ENCODE results near the gene DPYSL5.
"Not testable (repeated sequence)": the region's sequence is repeated elsewhere in the genome, so short reads cannot be mapped to it uniquely, and the experiment has no call there.

The DPYSL5 gene

DNA sequence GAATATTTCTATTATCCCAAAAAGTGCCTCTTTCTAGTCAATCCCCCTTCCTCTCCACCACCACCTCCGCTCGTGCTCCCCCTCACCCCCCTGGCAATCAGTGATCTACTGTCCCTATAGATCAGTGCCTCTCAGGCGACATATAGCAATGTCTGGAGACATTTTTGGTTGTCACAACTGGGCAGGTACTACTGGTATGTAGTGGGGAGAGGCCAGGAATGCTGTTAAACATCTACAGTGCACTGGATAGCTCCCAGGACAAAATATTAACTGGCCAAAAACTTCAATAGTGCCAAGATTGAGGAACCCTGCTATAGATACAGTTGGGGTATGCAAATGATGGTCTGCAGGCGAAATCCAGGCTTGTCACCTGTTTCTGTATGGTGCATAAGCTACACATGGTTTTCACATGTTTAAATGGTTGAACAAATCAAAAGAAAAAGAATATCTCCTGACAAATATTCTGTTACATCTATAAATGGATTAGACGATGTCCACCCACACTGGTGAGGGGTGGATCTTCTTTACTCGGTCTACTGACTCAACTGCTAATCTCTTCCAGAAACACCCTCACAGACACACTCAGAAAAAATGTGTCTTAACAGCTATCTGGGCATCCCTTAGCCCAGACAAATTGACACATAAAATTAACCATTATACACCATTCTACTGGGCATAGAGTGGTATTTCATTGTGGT is 25.5 kb downstream of the DPYSL5 start:
- H3K27ac ChIP-seq = no peak overlapping the region
- no peak for DNase-seq (ENCODE audit: low read depth, low spot score)

- no peak for DNase-seq (ENCODE audit: low read depth, low spot score)
- no peak overlapping the region for H3K27ac ChIP-seq
These were observed 26.6 kb downstream of the DPYSL5 start for GRCh38 chr2:26874514-26874913.

DNA sequence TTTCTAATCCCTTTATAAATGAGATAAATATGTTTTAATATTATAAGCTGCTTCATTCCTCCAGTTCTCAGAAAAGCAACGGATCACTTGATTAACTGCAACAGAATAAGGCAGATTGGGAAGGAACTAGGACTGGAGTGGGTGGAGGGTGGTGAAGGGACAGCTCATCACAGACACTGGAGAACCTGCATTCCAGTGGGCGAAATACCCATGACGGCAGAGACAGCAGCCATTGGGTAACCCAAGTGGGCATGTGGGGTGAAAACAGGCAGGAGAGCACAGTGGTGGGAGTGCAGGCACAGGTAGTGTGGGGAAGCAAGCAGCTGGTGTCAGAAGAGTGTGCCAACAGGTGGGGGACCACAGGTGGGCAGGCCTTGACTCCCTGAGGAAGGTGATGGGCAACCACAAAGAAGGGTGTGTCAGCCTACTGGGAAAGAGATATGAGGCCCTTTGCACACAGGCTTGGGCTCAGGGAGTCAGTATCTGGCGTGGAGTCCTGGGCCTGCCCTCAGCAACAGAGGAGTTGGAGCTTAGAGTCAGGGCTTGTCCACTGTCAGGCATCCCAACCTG is 27.2 kb downstream of the DPYSL5 start:
- no peak for DNase-seq (ENCODE audit: low read depth, low spot score)

DNA sequence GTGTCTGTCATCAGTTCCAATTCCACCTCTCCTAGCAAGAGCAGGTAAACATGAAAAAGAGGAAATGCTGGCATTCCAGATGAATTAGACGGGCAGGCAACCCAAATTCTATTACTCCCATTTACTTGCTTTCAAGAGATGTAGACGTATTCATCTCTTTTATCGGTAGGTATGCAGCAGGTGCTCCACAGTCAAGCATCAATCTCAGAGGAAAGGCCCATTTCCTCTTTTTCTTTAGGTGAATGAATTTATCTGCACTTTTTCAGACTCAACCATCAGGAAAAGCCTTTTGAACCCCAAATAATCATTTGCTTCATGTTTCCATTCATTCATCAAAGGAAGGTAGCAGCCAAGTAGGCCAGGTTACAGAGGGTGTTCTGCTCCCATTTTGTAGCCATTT is 27.9 kb downstream of the DPYSL5 start:
- H3K27ac ChIP-seq = no peak overlapping the region
- no peak for DNase-seq (ENCODE audit: low read depth, low spot score)

More for the DNA sequence above, 27.2 kb downstream of the DPYSL5 start:
- no peak overlapping the region for H3K27ac ChIP-seq

GRCh38 chr2:26876260-26876659 is 28.3 kb downstream of the DPYSL5 start:
- DNase-seq (ENCODE audit: low read depth, low spot score) = no peak
- H3K27ac ChIP-seq = no peak overlapping the region

- DNase-seq (ENCODE audit: low read depth, low spot score) = no peak
These were observed 29.3 kb downstream of the DPYSL5 start for GRCh38 chr2:26877276-26877675.

GRCh38 chr2:26880161-26880560 is 32.2 kb downstream of the DPYSL5 start:
- DNase-seq (ENCODE audit: low read depth, low spot score) = no peak
- no peak overlapping the region for H3K27ac ChIP-seq

More at GRCh38 chr2:26877276-26877675, 29.3 kb downstream of the DPYSL5 start:
- no peak overlapping the region for H3K27ac ChIP-seq

GRCh38 chr2:26880910-26881435 is 33.0 kb downstream of the DPYSL5 start:
- DNase-seq (ENCODE audit: low read depth, low spot score) = no peak
- H3K27ac ChIP-seq = no peak overlapping the region

DNA sequence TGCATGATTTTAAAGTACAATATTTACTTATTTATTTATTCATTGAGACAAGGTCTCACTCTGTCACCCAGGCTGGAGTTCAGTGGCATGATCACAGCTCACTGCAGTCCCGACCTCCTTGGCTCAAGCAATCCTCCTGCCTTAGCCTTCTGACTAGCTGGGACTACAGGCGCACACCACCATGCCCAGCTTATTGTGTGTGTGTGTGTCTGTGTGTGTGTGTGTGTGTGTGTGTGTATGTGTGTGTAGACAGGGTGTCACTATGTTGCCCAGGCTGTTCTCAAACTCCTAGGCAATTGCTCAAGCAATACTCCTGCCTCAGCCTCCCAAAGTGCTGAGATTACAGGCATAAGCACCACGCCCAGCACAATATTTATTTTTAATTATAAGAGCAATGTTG is 34.3 kb downstream of the DPYSL5 start:
- not testable (repeated sequence) for DNase-seq (ENCODE audit: low read depth, low spot score); H3K27ac ChIP-seq

GRCh38 chr2:26883956-26884355 is 36.0 kb downstream of the DPYSL5 start:
- DNase-seq (ENCODE audit: low read depth, low spot score) = no peak
- H3K27ac ChIP-seq = no peak overlapping the region

GRCh38 chr2:26884486-26884885 is 36.6 kb downstream of the DPYSL5 start:
- H3K27ac ChIP-seq = no peak overlapping the region
- DNase-seq (ENCODE audit: low read depth, low spot score) = no peak

DNA sequence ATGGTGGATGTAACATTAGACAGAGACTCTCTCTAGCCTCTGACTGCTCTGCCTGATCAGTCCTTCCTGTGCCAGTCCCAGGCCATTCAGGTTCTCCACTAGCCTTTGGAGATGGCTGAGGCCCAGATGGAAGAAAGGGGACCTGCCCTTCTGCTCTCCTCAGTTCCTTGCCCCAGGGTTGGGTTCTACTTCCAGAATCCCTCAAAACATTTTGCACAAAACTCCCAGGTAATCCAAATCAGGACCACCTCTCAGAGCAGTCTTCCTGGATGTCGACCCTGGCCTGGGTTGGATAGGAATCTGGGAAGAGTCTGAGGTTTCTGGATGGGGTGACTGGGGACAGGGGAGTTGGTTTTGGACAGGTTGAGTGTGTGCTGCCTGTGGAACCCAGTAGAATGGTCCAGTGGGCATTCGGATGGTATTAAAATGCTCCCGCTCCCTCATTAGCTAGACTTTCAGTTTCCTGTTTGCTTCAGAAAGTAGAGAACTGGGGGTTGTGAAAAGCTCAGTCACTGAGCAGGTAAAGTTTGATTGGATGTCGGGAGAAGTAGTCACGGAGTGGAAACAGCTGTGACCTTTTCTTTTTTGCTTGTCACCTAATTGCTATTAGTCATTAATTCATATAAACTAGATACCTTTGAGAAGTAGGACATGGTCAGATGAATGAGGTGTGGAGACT is 37.9 kb downstream of the DPYSL5 start:
- DNase-seq (ENCODE audit: low read depth, low spot score) = no peak
- no peak overlapping the region for H3K27ac ChIP-seq

DNA sequence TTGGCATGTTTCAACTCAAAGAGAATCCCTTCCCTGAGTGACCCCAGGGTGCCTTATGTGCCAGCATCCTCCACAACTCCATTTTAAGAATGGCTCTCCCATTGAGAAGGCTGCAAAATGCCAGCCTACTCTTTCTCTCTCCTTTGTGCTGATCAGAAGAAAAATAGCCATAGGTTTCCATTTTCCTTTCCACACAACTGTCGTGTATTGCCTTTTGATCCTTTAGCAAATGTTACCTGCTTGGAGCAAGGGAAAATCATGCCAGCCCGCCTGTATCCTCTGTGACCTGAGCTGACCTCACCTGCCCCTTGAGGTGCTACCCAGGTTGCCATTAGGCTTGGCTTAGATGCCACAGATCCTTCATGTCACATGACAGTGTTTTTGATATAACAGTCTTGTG is 38.8 kb downstream of the DPYSL5 start:
- H3K27ac ChIP-seq = no peak overlapping the region
- DNase-seq (ENCODE audit: low read depth, low spot score) = no peak

- H3K27ac ChIP-seq = no peak overlapping the region
- no peak for DNase-seq (ENCODE audit: low read depth, low spot score)
These were observed 39.2 kb downstream of the DPYSL5 start for GRCh38 chr2:26887151-26887550.

- no peak for DNase-seq (ENCODE audit: low read depth, low spot score)
- no peak overlapping the region for H3K27ac ChIP-seq
These were observed 41.9 kb downstream of the DPYSL5 start for GRCh38 chr2:26889796-26890195.

- no peak for DNase-seq (ENCODE audit: low read depth, low spot score)
- H3K27ac ChIP-seq = no peak overlapping the region
These were observed 42.5 kb downstream of the DPYSL5 start for GRCh38 chr2:26890341-26891000.

DNA sequence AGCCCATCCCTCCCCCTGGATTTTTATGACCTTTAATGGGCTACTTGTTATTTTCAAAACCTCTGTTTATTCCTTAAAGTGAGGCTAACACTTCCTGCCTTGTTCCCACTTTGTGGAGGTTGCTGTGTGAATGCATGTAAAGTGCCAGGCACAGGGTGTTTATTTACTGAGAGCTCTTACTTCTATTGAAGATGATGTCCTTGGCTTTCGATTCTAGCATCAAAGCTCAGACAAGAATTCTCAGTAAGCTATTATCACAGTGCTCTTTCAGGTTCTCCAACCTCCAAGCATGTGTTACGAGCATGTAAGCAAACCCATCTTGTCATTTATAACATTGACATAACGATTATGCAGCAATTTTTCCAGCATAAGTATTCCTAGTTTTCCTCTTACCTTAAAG is 44.2 kb downstream of the DPYSL5 start:
- DNase-seq (ENCODE audit: low read depth, low spot score) = no peak
- no peak overlapping the region for H3K27ac ChIP-seq

DNA sequence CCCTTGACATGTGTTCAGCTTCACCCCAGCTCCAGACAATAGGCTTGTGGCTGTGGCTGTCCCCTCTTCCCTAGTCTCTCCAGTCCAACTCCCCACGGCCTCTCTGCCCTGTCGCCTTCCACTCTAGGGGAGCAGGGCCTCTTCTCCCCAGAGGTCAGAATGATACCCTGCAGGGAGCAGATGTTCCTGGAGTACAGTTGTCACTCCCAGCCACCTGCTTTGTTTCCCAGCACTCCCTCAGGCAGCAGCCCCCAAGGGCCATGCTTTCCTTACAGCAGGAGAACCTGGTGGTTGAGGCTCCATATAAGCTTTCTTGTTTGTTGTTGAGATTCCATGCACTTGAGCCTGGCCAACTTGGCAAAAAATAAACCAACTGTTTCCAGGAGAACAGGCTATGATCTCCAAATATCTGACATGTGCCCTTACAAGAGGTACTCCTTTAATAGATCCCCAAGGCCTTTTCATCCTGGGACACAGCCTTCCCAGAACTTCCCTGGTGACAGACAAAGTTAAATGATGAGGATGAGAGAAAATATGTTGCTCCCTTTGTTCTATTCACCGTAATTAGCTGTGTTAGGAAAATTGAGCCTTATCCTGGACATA is 45.1 kb downstream of the DPYSL5 start:
- DNase-seq (ENCODE audit: low read depth, low spot score) = no peak
- no peak overlapping the region for H3K27ac ChIP-seq

DNA sequence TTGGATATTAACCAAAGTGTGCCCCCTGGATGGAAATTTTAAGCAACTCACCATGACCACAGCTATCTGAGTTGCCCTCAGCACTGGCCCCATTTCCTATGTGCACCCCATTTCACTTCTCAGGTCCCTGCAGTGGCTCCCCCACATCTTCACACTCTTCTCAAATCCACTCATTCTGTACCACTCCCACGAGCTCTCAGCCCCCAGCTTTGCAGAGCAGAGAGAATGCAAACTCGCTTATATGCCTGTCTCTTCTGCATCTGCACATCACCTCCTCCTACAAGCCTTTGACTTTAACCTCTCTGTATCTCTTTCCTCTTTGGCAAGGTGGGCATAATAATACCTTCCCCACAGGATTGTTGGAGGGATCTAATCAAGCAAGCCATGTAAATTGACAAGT is 46.2 kb downstream of the DPYSL5 start:
- DNase-seq (ENCODE audit: low read depth, low spot score) = no peak
- H3K27ac ChIP-seq = no peak overlapping the region

DNA sequence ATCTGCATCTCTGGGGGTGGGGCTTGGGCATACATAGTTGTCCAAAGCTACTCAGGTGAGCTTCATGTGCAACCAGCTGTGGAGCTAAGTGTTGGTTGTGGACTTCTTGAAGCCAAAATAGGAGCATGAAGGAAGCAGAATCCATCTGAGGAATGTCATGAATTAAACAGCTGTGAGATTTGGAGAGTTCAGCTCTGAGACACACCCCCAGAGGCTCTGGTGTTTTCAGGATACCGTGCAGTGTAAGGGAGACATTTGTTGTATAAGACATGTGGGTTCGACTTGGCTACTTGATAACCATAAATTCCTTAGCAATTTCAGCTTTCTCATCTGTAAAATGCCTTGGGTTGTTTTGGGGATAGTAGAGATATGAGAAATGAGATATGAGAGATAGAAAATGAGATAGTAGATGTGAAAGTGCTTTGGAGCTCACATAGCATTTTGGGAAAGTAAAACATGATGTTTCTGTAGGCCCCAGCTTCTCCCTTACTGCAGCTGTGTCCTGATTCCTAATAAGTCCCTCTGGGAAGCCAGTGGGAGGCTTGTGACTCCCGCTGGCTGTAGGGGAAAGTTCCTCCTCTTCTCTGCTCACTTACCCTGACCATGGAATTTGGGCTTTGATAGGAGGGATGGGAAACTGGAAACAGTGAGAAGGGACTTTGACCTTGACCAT is 50.0 kb downstream of the DPYSL5 start:
- H3K27ac ChIP-seq = no peak overlapping the region
- no peak for DNase-seq (ENCODE audit: low read depth, low spot score)

Data from epithelial cell of prostate (primary cell).